Loucy (cell line): ENCODE measurements around the gene NCKAP5.

Source experiments
- EZH2phosphoT487 ChIP-seq: fragments of 200-600 bp; IDR thresholded peaks from 2 replicates; pipeline ENCODE4 v1.6.1; 2018; ENCODE audit warnings: antibody characterized with exemption, mild to moderate bottlenecking, moderate library complexity, borderline replicate concordance
- TF ChIP-seq, protein P1 (sequence below): fragments of 200-600 bp; sonication (generic); conservative IDR thresholded peaks from 2 replicates; pipeline ENCODE4 v1.5.1; 2014; ENCODE audit warnings: mild to moderate bottlenecking, antibody characterized with exemption, low read length

GRCh38 chr2:133513893-133514292 lies 54.4 kb downstream of the NCKAP5 start:
- TF ChIP-seq, protein P1, sequence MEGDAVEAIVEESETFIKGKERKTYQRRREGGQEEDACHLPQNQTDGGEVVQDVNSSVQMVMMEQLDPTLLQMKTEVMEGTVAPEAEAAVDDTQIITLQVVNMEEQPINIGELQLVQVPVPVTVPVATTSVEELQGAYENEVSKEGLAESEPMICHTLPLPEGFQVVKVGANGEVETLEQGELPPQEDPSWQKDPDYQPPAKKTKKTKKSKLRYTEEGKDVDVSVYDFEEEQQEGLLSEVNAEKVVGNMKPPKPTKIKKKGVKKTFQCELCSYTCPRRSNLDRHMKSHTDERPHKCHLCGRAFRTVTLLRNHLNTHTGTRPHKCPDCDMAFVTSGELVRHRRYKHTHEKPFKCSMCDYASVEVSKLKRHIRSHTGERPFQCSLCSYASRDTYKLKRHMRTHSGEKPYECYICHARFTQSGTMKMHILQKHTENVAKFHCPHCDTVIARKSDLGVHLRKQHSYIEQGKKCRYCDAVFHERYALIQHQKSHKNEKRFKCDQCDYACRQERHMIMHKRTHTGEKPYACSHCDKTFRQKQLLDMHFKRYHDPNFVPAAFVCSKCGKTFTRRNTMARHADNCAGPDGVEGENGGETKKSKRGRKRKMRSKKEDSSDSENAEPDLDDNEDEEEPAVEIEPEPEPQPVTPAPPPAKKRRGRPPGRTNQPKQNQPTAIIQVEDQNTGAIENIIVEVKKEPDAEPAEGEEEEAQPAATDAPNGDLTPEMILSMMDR, result no peak
- TF ChIP-seq EZH2phosphoT487, result no peak
